Panc1 (cell line): ENCODE results near the gene RASA3. TPM values are rescaled to one million over a fixed set of nuclear protein-coding genes. Genes with fewer than 3 reads are reported as not detected.

Source experiments
- ATAC-seq: fragments of 200-7000 bp; cut with Tn5 transposase; 2 replicates; pipeline ENCODE4 v1.9.1; 2020; ENCODE audit warnings: mild to moderate bottlenecking, moderate library complexity
- BruUV-seq: library from RNA; stranded (reverse); fragments of 400-500 nt; replicated peaks from 2 replicates; lab custom pipeline; 2021; lab: Mats Ljungman, UMichigan
- CTCF ChIA-PET: fragments of 300-600 bp; sonication (Branson Sonifier 250); formaldehyde crosslinking; loops from one replicate; lab custom pipeline; 2022; ENCODE audit warnings: antibody characterized with exemption; lab: Charles Lee
- POLR2A ChIA-PET: fragments of 300-600 bp; sonication (Branson Sonifier 250); formaldehyde crosslinking; loops from one replicate; lab custom pipeline; 2022; ENCODE audit warnings: antibody characterized with exemption; lab: Charles Lee
- DNase-seq: peaks from one replicate; pipeline ENCODE4 v3.0.0-alpha.2; 2010; ENCODE audit warnings: low read depth, low spot score
- H3K27ac ChIP-seq: 2 replicates; pipeline ENCODE4 v1.5.1; 2011; ENCODE audit warnings: mild to moderate bottlenecking, low read length, inconsistent platforms
- H3K27me3 ChIP-seq: fragments of 200-500 bp; sonication (Bioruptor generic); 2 replicates; pipeline ENCODE4 v1.6.0; 2014; ENCODE audit warnings: low read length, inconsistent platforms; ENCODE audit not compliant: control insufficient read depth, insufficient read depth
- H3K36me3 ChIP-seq: fragments of 200-500 bp; sonication (Bioruptor generic); 2 replicates; pipeline ENCODE4 v1.5.1; 2014; ENCODE audit warnings: inconsistent platforms, mild to moderate bottlenecking, low read length, moderate library complexity; ENCODE audit not compliant: control insufficient read depth, insufficient read depth
- H3K4me1 ChIP-seq: 2 replicates; pipeline ENCODE4 v1.5.1; 2011; ENCODE audit warnings: inconsistent platforms, mild to moderate bottlenecking, low read length, moderate library complexity; ENCODE audit not compliant: control insufficient read depth, insufficient read depth
- H3K4me3 ChIP-seq, 2 experiments: 2 replicates each; pipeline ENCODE4 v1.5.1; 2011 to 2012; ENCODE audit warnings: low read depth in 2 of 2, low read length in 2 of 2, mild to moderate bottlenecking in 2 of 2, inconsistent platforms in 1 of 2, moderate library complexity in 1 of 2
- H3K9me3 ChIP-seq: fragments of 200-500 bp; sonication (Bioruptor generic); 2 replicates; pipeline ENCODE4 v1.5.1; 2014; ENCODE audit warnings: low read depth, mild to moderate bottlenecking, inconsistent platforms, low read length, moderate library complexity; ENCODE audit not compliant: control insufficient read depth, insufficient read depth
- CTCF ChIP-seq: fragments of 450-650 bp; IDR thresholded peaks from 2 replicates; pipeline ENCODE4 v1.5.1; 2017; ENCODE audit warnings: mild to moderate bottlenecking
- POLR2AphosphoS5 ChIP-seq: IDR thresholded peaks from 2 replicates; pipeline ENCODE4 v1.6.1; 2012; ENCODE audit warnings: mild to moderate bottlenecking, low read depth, low read length, moderate library complexity
- REST ChIP-seq, 2 experiments: IDR thresholded peaks; 2 replicates each; pipeline ENCODE4 v1.6.1; 2011 to 2012; ENCODE audit warnings: low read depth in 2 of 2, control low read depth in 1 of 2, low read length in 1 of 2, mild to moderate bottlenecking in 1 of 2, moderate library complexity in 1 of 2; ENCODE audit not compliant: insufficient read depth in 1 of 2
- SIN3A ChIP-seq: IDR thresholded peaks from 2 replicates; pipeline ENCODE4 v1.6.1; 2012; ENCODE audit warnings: low read depth, mild to moderate bottlenecking, low read length, moderate library complexity, borderline replicate concordance; ENCODE audit not compliant: insufficient read depth
- TCF7L2 ChIP-seq: IDR thresholded peaks from 2 replicates; pipeline ENCODE4 v1.6.1; 2011; ENCODE audit warnings: mild to moderate bottlenecking, low read depth, low read length, inconsistent platforms
- in situ Hi-C: cut with HindIII; loops from 2 replicates; pipeline ENCODE4 v1.10.0; 2016; ENCODE audit warnings: low sequenced_read_pairs, low pct_unique_long_range_greater_than_20kb
- intact Hi-C: fragments of 100-400 bp; cut with micrococcal nuclease; formaldehyde crosslinking; loops from one replicate; pipeline ENCODE4 v1.10.0; 2022; ENCODE audit not compliant: unreplicated experiment
- total RNA-seq: library from RNA; stranded (reverse); gene quantifications from one replicate; pipeline ENCODE4 v1.2.1, GENCODE V29; 2021; ENCODE audit not compliant: unreplicated experiment

Gene RASA3
- total RNA-seq, 1 experiment from 2014 or later = 33.7 TPM

GRCh38 chr13:114045113-114045735, 87.2 kb downstream of the RASA3 start:
- H3K36me3 ChIP-seq = no peaks in the 10 kb centered on the region
- BruUV-seq = no TSS peak
- TF ChIP-seq REST (IDR thresholded peaks at IDR 0.05; ENCODE audit: insufficient read depth in 1 of 2, low read depth in 2 of 2, low read length in 1 of 2) = 0 out of 4 replicates have a peak, but pooled peaks of 1 of the 2 experiments have one; percentile 15
- TF ChIP-seq CTCF = no peak
- no peak for TF ChIP-seq POLR2AphosphoS5
- TF ChIP-seq SIN3A = no peak
- DNase-seq = no peak
- intact Hi-C loops (loop anchor here (10.0 kb wide), 1 partner anchor 50 kb away; no protein-coding TSS in a partner anchor), in situ Hi-C loops (no loop called here)
- POLR2A ChIA-PET = interaction anchor here (1.1 kb wide), 1 partner anchor 20 kb away, joined by 3 read pairs; no protein-coding TSS in a partner anchor
- CTCF ChIA-PET = no interaction called here
- no peak overlapping the region; a peak in 1 of 4 replicates for H3K4me3 ChIP-seq
- H3K4me1 ChIP-seq = peaks cover 42% of the 10 kb centered on the region
- H3K27me3 ChIP-seq = no peaks in the 10 kb centered on the region
- ATAC-seq = peak; percentile 18; the same call in 1 of the 2 replicates
- H3K9me3 ChIP-seq = no peaks in the 10 kb centered on the region
- H3K27ac ChIP-seq = peak overlapping the region; percentile 90

- no peak overlapping the region for H3K4me3 ChIP-seq
- no peak for TF ChIP-seq REST (IDR thresholded peaks at IDR 0.05; ENCODE audit: insufficient read depth in 1 of 2, low read depth in 2 of 2, low read length in 1 of 2)
- TF ChIP-seq SIN3A = no peak
- no peak for TF ChIP-seq POLR2AphosphoS5
- no peak for TF ChIP-seq TCF7L2
- no peak for TF ChIP-seq CTCF
- BruUV-seq = no TSS peak
- in situ Hi-C loops (no loop called here), intact Hi-C loops (loop anchor here (10.0 kb wide), 1 partner anchor 50 kb away; no protein-coding TSS in a partner anchor)
- H3K27ac ChIP-seq = peak overlapping the region; percentile 90
- peaks cover 38% of the 10 kb centered on the region for H3K4me1 ChIP-seq
- ChIA-PET CTCF (no interaction called here), POLR2A (no interaction called here)
- no peak for ATAC-seq
- H3K36me3 ChIP-seq = no peaks in the 10 kb centered on the region
- no peak for DNase-seq
- no peaks in the 10 kb centered on the region for H3K27me3 ChIP-seq
- no peaks in the 10 kb centered on the region for H3K9me3 ChIP-seq
Observed at GRCh38 chr13:114044486-114044885, 87.9 kb downstream of the RASA3 start.
